Measurements from ENCODE around the gene CPD.

DNA sequence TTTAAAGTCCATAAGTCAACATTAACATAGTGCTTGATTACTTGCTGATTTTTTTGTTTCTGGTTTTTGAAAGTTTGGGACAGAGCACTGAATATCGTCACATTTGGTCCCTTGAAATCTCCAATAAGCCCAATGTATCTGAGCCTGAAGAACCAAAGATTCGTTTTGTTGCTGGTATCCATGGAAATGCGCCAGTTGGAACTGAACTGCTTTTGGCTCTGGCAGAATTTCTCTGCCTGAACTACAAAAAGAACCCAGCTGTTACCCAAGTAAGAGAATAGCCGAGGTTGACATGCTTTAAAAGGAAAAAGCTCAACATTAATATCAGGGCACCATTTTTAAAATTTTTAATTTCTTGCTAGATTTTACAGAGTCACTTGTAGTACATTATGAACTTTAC lies 70.8 kb downstream of the CPD start:
- TF ChIP-seq CTCF (IDR thresholded peaks at IDR 0.05; ENCODE audit: insufficient read depth, low read depth, low read length) (no peak), EZH2 (IDR thresholded peaks at IDR 0.05; ENCODE audit: insufficient read depth, low read length) (no peak)

All from astrocyte (in vitro differentiated cells and primary cell).